Tongue (tissue), 2 donors: ENCODE data around the gene MMP7. TPM values are rescaled to one million over a fixed set of nuclear protein-coding genes. Genes with fewer than 3 reads are reported as not detected.
"Not testable (repeated sequence)": the region's sequence is repeated elsewhere in the genome, so short reads cannot be mapped to it uniquely, and the experiment has no call there.

ENCODE experiments used
- DNase-seq: peaks from one replicate; pipeline ENCODE4 v3.0.0-alpha.2; 2015
- total RNA-seq: library from RNA; depleted of rRNA; stranded (reverse); fragments of >200 nt; gene quantifications from one replicate; pipeline ENCODE4 v1.2.3, GENCODE V29; 2014

The MMP7 gene
- total RNA-seq, 1 donor from 2014 or later = 9.5 TPM

GRCh38 chr11:102538932-102539331, 8.4 kb upstream of the MMP7 start:
- DNase-seq = no peak

DNA sequence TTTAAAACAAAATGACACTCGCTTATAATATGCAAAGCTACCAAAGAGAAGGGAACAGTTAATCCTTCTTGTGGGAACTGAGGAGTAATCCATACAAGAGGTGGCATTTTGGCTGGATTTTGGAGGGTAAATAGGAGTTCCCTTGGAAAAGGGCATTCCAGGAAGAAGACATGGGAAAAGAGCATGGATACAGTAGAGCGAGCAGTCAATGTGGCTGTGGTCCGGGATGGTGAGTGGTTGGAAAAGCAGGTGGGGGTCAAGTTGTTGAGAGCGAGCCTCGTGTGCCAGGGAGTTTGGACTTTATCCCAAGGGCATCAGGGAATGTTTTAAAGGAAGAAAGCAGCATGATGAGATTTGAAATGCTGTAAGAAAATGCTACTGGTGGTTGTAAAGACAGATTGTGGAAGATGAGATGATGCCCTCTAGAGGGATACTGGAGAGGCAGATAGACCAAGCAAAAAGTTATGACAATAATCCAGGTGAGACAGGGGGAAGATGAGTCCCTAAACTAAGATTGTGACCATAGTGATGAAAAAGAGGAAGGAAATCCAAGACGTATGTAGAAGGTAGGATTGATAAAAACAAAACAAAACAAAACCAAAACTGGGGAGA, 3.8 kb upstream of the MMP7 start:
- DNase-seq = no peak

- DNase-seq = no peak
These were observed 1.9 kb downstream of the MMP7 start for GRCh38 chr11:102528618-102529017.

DNA sequence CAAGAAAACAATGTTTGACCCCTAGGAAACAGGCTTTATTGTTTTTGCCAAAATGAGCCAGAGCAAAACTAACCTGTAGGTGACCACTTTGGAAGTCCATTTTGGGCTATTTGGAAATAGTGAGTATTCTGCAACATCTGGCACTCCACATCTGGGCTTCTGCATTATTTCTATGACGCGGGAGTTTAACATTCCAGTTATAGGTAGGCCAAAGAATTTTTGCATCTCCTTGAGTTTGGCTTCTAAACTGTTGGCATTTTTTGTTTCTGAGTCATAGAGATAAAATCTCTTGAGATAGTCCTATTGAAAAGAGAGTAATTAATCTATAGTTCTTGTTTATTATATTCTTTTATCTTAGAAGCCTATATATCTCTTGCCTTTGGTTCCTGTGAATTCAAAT, 2.9 kb downstream of the MMP7 start:
- no peak for DNase-seq

DNA sequence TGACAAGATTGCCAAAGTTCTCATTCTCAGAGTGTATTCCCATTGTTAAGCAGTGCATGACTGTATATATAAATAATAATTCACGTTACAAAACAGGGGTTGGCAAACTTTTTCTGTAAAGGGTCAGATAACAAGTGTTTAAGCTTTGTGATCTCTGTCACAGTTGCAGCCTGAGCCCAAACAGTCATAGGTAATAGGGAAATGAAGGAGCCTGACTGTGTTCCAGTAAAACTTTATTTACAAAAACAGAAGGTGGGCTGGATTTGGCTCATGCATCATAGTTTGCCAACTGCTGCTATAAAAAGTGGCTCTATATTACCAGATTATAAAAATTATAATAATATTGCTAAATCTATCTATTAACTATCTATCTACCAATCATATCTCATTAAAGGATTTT, 3.5 kb downstream of the MMP7 start:
- DNase-seq = no peak

DNA sequence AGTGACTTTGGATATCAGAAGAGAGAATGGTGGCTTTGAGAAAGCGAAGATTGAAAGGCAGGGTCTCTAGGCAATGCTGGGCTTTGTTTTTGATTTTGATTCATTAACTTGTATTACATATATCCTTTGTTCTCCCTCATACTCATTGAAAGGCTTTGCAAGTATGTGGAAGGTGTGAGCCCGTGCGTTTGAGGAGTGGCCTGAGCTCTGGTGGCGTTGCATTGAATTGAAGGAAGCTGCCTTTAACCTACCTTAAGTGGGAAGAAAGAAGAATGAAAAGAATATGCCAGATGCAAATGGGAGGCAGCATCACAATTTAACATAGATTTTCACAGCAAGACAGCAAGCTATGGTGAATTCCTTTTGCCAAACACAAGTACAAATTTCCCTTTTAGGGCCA, 6.7 kb downstream of the MMP7 start:
- no peak for DNase-seq

DNA sequence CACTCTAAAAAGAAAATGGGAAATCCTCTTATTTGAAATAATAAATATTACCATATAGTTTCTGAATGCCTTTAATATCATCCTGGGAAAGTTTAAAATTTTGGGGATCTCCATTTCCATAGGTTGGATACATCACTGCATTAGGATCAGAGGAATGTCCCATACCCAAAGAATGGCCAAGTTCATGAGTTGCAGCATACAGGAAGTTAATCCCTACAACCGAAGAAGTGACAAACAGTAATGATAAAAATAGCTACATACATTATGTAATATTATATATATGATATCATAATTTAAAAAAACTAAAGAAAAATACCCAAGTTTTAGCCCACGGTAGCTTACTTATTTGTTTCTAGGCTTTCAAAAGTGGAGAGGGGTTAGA, 7.4 kb downstream of the MMP7 start:
- no peak for DNase-seq

DNA sequence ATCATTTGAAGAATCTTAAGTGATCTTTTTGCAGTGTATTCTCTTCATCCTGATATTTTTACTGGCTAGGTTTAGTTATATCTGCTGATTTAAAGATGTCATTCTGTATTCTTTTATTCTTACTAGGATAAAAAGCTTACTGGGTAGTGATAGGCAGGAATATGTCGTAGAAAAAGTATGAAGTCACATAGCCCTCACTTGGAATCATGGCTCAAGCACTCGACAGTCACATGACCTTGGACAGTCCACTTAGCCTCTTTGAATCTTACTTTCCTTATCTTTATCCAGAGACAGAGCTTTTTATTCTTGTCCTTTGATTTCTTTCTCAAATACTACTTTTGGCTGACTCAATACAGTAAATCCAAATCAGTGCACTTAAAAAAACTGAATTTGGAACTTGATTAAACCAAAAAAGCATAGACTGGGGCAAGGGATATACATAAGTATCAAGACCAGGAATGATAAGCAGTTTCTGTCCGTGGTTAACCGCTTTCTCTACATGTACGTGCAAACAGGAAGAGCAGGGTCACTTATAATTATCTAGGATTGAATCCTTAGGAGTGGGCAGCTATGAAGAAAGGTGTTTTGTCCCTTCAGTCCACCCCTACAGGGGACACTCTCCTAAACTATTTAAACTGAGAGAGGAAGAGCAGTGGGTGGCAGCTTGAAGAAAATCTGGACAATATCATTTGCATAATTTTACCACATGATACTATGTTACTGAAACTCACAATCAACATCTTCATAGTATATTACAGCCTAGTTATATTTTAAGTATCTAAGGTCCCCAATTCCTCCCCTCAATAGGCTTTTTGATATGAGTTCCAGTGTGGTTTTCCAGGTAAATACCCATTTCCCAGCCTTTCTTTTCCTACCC, 8.0 kb downstream of the MMP7 start:
- no peak for DNase-seq

GRCh38 chr11:102521121-102521520, 9.4 kb downstream of the MMP7 start:
- DNase-seq = no peak

DNA sequence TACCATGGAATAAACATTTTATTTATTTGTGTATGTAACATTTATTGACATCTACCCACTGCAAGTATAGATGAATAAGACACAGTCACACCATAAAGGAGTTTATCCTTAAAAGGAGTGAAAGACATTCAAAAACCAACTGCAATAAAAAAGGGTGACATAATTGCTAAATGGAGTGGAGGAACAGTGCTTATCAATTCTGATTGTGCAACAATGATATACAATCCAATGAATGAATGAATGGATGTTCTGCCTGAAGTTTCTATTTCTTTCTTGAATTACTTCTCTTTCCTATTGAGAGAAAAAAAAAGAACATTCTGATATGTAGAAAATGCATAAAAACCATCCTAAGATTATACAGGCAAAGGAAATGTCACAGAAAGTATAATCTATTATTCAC, 10.0 kb downstream of the MMP7 start:
- no peak for DNase-seq

- no peak for DNase-seq
These were observed 12.1 kb downstream of the MMP7 start for GRCh38 chr11:102518296-102519094.

GRCh38 chr11:102517670-102518069, 12.9 kb downstream of the MMP7 start:
- no peak for DNase-seq

DNA sequence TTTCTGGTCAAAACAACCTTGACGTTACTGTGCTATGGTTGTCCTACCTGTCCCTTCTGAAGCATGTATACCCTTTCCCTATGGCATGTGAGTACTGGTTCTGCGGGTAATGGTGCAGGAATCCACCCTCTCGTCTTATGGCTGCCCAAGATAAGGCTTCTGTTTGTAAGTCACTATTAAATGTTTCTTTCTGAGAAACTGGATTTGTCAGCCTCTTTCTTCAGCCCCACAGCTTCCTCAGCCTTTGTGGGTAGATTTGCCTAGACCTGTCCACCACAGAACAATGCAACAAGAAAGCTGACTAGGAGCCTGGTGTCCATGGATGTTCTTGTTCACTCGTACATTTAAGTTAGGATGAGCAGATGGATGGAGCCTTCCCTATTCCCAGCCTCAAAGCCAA, 14.4 kb downstream of the MMP7 start:
- no peak for DNase-seq

- DNase-seq = peak; percentile 8
These were observed 16.7 kb downstream of the MMP7 start for GRCh38 chr11:102513869-102514268.

- DNase-seq = no peak
These were observed 20.0 kb downstream of the MMP7 start for GRCh38 chr11:102510439-102511135.

GRCh38 chr11:102502831-102503230, 27.7 kb downstream of the MMP7 start:
- DNase-seq = not testable (repeated sequence)

GRCh38 chr11:102500829-102501228, 29.7 kb downstream of the MMP7 start:
- DNase-seq = no peak

- DNase-seq = no peak
These were observed 30.6 kb downstream of the MMP7 start for GRCh38 chr11:102499931-102500330.

DNA sequence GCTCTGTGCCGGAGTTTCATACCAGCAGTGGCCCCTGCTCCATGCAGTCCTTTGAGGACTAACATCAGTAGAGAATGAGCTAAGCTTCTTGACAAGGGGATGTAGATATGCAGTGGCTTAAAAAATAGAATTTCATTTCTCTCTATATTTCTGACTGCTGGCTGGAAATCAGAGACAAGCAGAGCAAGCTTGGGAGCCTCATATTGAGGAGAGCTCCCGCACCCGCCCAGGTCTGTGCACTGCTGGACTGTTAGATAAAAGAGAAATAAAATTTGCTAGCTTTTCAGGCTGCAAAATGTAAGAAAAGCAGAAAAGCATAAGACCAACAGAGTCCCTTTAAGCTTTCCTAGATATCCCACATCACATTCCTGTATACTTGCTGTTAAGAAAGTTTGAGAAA, 31.4 kb downstream of the MMP7 start:
- DNase-seq = no peak

GRCh38 chr11:102497061-102497460, 33.5 kb downstream of the MMP7 start:
- DNase-seq = no peak

GRCh38 chr11:102495161-102496042, 35.1 kb downstream of the MMP7 start:
- peak; percentile 93 for DNase-seq
